ENCODE measurements around the gene JMJD8. TPM values are rescaled to one million over a fixed set of nuclear protein-coding genes. Genes with fewer than 3 reads are reported as not detected.

The JMJD8 gene
- total RNA-seq (2014; rRNA removed; shearing (Covaris generic)) = 22.7 and 23.4 TPM in 2 replicates

- Histone ChIP-seq H3K9me3 (replicated peaks) (no peaks in the 10 kb centered on the region), H3K4me1 (peaks cover 10% of the 10 kb centered on the region), H3K27ac (no peak within 1 kb of the TSS), H3K36me3 (peaks cover 20% of the 10 kb centered on the region), H3K27me3 (no peaks in the 10 kb centered on the region), H3K4me3 (peak within 1 kb of the TSS; percentile 56)
- peak; percentile 96 to 97 for DNase-seq
These were observed at the start of gene JMJD8 for GRCh38 chr16:684071-684794. TSS of gene JMJD8 (minus strand) at chr16:684334. CDS start at chr16:684319, 15 bp downstream.

- 0 out of 2 replicates have a peak, but pooled peaks cover 2% of the 10 kb centered on the region for H3K36me3 ChIP-seq
- H3K27ac ChIP-seq = no peak overlapping the region
- H3K9me3 ChIP-seq (replicated peaks) = no peaks in the 10 kb centered on the region
- peak in 1 of 2 experiments; percentile 40 for DNase-seq
- H3K4me1 ChIP-seq = peaks cover under 1% of the 10 kb centered on the region; the same call in 1 of the 2 replicates
- no peak overlapping the region for H3K4me3 ChIP-seq
- H3K27me3 ChIP-seq = no peaks in the 10 kb centered on the region
These were observed 49.5 kb upstream of the JMJD8 start for GRCh38 chr16:733382-734207.

GRCh38 chr16:732936-733335 is 48.8 kb upstream of the JMJD8 start:
- Histone ChIP-seq H3K4me1 (peaks cover 3% of the 10 kb centered on the region; the same call in 1 of the 2 replicates), H3K27ac (no peak overlapping the region), H3K27me3 (no peaks in the 10 kb centered on the region), H3K36me3 (0 out of 2 replicates have a peak, but pooled peaks cover 2% of the 10 kb centered on the region), H3K9me3 (replicated peaks) (no peaks in the 10 kb centered on the region), H3K4me3 (no peak overlapping the region)
- DNase-seq = no peak

GRCh38 chr16:732332-732731 is 48.2 kb upstream of the JMJD8 start:
- Histone ChIP-seq H3K27me3 (no peaks in the 10 kb centered on the region), H3K4me3 (no peak overlapping the region), H3K9me3 (replicated peaks) (no peaks in the 10 kb centered on the region), H3K27ac (no peak overlapping the region), H3K36me3 (0 out of 2 replicates have a peak, but pooled peaks cover 2% of the 10 kb centered on the region), H3K4me1 (peaks cover 4% of the 10 kb centered on the region; the same call in 1 of the 2 replicates)
- DNase-seq = peak in 1 of 2 experiments; percentile 1

GRCh38 chr16:730666-731509 is 46.8 kb upstream of the JMJD8 start:
- DNase-seq = peak in 1 of 2 experiments; percentile 3
- Histone ChIP-seq H3K27ac (no peak overlapping the region), H3K4me1 (peaks cover 6% of the 10 kb centered on the region; the same call in 1 of the 2 replicates), H3K9me3 (replicated peaks) (no peaks in the 10 kb centered on the region), H3K27me3 (no peaks in the 10 kb centered on the region), H3K4me3 (no peak overlapping the region), H3K36me3 (0 out of 2 replicates have a peak, but pooled peaks cover 2% of the 10 kb centered on the region)

- Histone ChIP-seq H3K27ac (no peak overlapping the region), H3K4me1 (peaks cover 6% of the 10 kb centered on the region; the same call in 1 of the 2 replicates), H3K9me3 (replicated peaks) (no peaks in the 10 kb centered on the region), H3K27me3 (no peaks in the 10 kb centered on the region), H3K36me3 (0 out of 2 replicates have a peak, but pooled peaks cover 2% of the 10 kb centered on the region), H3K4me3 (no peak overlapping the region)
- peak in 1 of 2 experiments; percentile 3 for DNase-seq
These were observed 45.9 kb upstream of the JMJD8 start for GRCh38 chr16:729768-730665.

GRCh38 chr16:728890-729744 is 45.0 kb upstream of the JMJD8 start:
- Histone ChIP-seq H3K36me3 (0 out of 2 replicates have a peak, but pooled peaks cover 2% of the 10 kb centered on the region), H3K4me3 (no peak overlapping the region)

GRCh38 chr16:728131-728889 is 44.2 kb upstream of the JMJD8 start:
- Histone ChIP-seq H3K4me1 (peaks cover 9% of the 10 kb centered on the region), H3K9me3 (replicated peaks) (no peaks in the 10 kb centered on the region), H3K27me3 (no peaks in the 10 kb centered on the region), H3K4me3 (peak overlapping the region; percentile 70), H3K36me3 (0 out of 2 replicates have a peak, but pooled peaks cover 2% of the 10 kb centered on the region), H3K27ac (no peak overlapping the region; the same call in 1 of the 2 replicates)
- peak; percentile 83 to 88 for DNase-seq

More at GRCh38 chr16:728890-729744, 45.0 kb upstream of the JMJD8 start:
- DNase-seq = peak in 1 of 2 experiments; percentile 10
- H3K4me1 ChIP-seq = peaks cover 9% of the 10 kb centered on the region
- H3K27ac ChIP-seq = no peak overlapping the region
- no peaks in the 10 kb centered on the region for H3K9me3 ChIP-seq (replicated peaks)
- no peaks in the 10 kb centered on the region for H3K27me3 ChIP-seq

GRCh38 chr16:727291-727977 is 43.3 kb upstream of the JMJD8 start:
- no peaks in the 10 kb centered on the region for H3K27me3 ChIP-seq
- peak overlapping the region; percentile 41 for H3K27ac ChIP-seq
- peaks cover 9% of the 10 kb centered on the region for H3K4me1 ChIP-seq
- H3K4me3 ChIP-seq = peak overlapping the region; percentile 70
- DNase-seq = peak; percentile 44 to 47
- H3K36me3 ChIP-seq = no peaks in the 10 kb centered on the region
- no peaks in the 10 kb centered on the region for H3K9me3 ChIP-seq (replicated peaks)

GRCh38 chr16:726438-727290 is 42.5 kb upstream of the JMJD8 start, which contains the start of the genes CCDC78 and HAGHL:
TSS of gene CCDC78 (minus strand) at chr16:726443. CDS start at chr16:726367, 76 bp downstream.
TSS of gene HAGHL (plus strand) at chr16:727106. CDS start at chr16:727510, 404 bp downstream.
- Histone ChIP-seq H3K36me3 (no peaks in the 10 kb centered on the region), H3K4me3 (peak within 1 kb of the TSS; percentile 70), H3K27ac (peak within 1 kb of the TSS; percentile 41), H3K4me1 (peaks cover 9% of the 10 kb centered on the region), H3K9me3 (replicated peaks) (no peaks in the 10 kb centered on the region), H3K27me3 (no peaks in the 10 kb centered on the region)
- peak; percentile 70 to 76 for DNase-seq

GRCh38 chr16:726188-726437 is 42.0 kb upstream of the JMJD8 start:
- no peaks in the 10 kb centered on the region for H3K9me3 ChIP-seq (replicated peaks)
- no peak for DNase-seq
- H3K36me3 ChIP-seq = no peaks in the 10 kb centered on the region
- H3K4me3 ChIP-seq = no peak overlapping the region
- peaks cover 9% of the 10 kb centered on the region for H3K4me1 ChIP-seq
- no peak overlapping the region for H3K27ac ChIP-seq
- no peaks in the 10 kb centered on the region for H3K27me3 ChIP-seq
